HepG2 (cell line): Measurements from ENCODE around the gene CTNNA3. TPM values are rescaled to one million over a fixed set of nuclear protein-coding genes. Genes with fewer than 3 reads are reported as not detected.

Experiments
- ATAC-seq: fragments of 200-7000 bp; cut with Tn5 transposase; 3 replicates; pipeline ENCODE4 v1.9.1; 2020; ENCODE audit warnings: mild to moderate bottlenecking, moderate library complexity
- BruUV-seq: library from RNA; stranded (reverse); fragments of 400-500 nt; replicated peaks from 2 replicates; lab custom pipeline; 2021; lab: Mats Ljungman, UMichigan
- CTCF ChIA-PET: fragments of 300-600 bp; formaldehyde crosslinking; extraction: SDS; loops from one replicate; lab custom pipeline; 2021; ENCODE audit warnings: low total read pairs, inconsistent platforms, low intra/inter-chr PET ratio; lab: Yijun Ruan, JAX
- POLR2A ChIA-PET: fragments of 350-600 bp; sonication (Branson Sonifier 250); formaldehyde crosslinking; loops from one replicate; lab custom pipeline; 2020; ENCODE audit warnings: antibody characterized with exemption, inconsistent platforms; lab: Yijun Ruan, JAX
- DNase-seq: peaks from one replicate; pipeline ENCODE4 v3.0.0-alpha.2; 2015; ENCODE audit warnings: low spot score
- FAIRE-seq: peaks from 3 replicates; lab custom pipeline; 2011; peaks lifted over from hg19 to GRCh38; lab: Jason Lieb, UNC
- H2AFZ ChIP-seq: one replicate; pipeline ENCODE4 v1.6.1; 2011; ENCODE audit warnings: low read length, inconsistent platforms
- H3K27ac ChIP-seq: fragments of 300-600 bp; 3 replicates; pipeline ENCODE4 v1.8.0; 2011; ENCODE audit warnings: mixed run types, mild to moderate bottlenecking, mixed read lengths, low read length, inconsistent platforms; ENCODE audit not compliant: insufficient read depth; ENCODE audit errors: extremely low read length
- H3K27me3 ChIP-seq, 2 experiments: fragments of 200-600 bp in 1 of 2; 2 replicates in 1 of 2; 3 replicates in 1 of 2; pipeline versions ENCODE4 v1.6.0 to v1.8.0; 2011; ENCODE audit warnings: low read length in 2 of 2, mild to moderate bottlenecking in 2 of 2, moderate library complexity in 2 of 2, inconsistent platforms in 1 of 2; ENCODE audit not compliant: insufficient read depth in 2 of 2, control insufficient read depth in 1 of 2
- H3K36me3 ChIP-seq, 2 experiments: fragments of 200-600 bp in 1 of 2; replicated peaks in 1 of 2; 2 replicates in 1 of 2; 3 replicates in 1 of 2; pipeline versions ENCODE4 v1.5.1 to v1.8.0; 2011; ENCODE audit warnings: low read length in 2 of 2, inconsistent platforms in 1 of 2; ENCODE audit not compliant: insufficient read depth in 2 of 2, control insufficient read depth in 1 of 2
- H3K4me1 ChIP-seq: 2 replicates; pipeline ENCODE4 v1.5.1; 2012; ENCODE audit warnings: low read length, inconsistent platforms; ENCODE audit not compliant: insufficient read depth
- H3K4me2 ChIP-seq: 2 replicates; pipeline ENCODE4 v1.6.0; 2011; ENCODE audit warnings: low read depth, low read length, inconsistent platforms
- H3K4me3 ChIP-seq, 3 experiments: fragments of 200-600 bp in 1 of 3; sonication (generic), shearing (Covaris generic) in 1 of 3; replicated peaks in 1 of 3; 2 replicates each; pipeline ENCODE4 v1.5.1; 2011 to 2016; ENCODE audit warnings: low read length in 3 of 3, inconsistent platforms in 2 of 3, low read depth in 2 of 3, mild to moderate bottlenecking in 2 of 3, control low read depth in 1 of 3, mixed read lengths in 1 of 3; ENCODE audit not compliant: insufficient read depth in 1 of 3
- H3K79me2 ChIP-seq: one replicate; pipeline ENCODE4 v1.6.1; 2011; ENCODE audit warnings: low read length, inconsistent platforms; ENCODE audit not compliant: insufficient read depth
- H3K9ac ChIP-seq: 2 replicates; pipeline ENCODE4 v1.6.0; 2011; ENCODE audit warnings: mild to moderate bottlenecking, low read depth, low read length, inconsistent platforms; ENCODE audit not compliant: insufficient read depth
- H3K9me3 ChIP-seq: 2 replicates; pipeline ENCODE4 v1.5.1; 2012; ENCODE audit warnings: mild to moderate bottlenecking, low read length
- H4K20me1 ChIP-seq: 2 replicates; pipeline ENCODE4 v1.6.0; 2011; ENCODE audit warnings: inconsistent platforms, mild to moderate bottlenecking, low read length, moderate library complexity; ENCODE audit not compliant: insufficient read depth
- KDM4B ChIP-seq: sonication (generic); formaldehyde crosslinking; IDR thresholded peaks from 2 replicates; pipeline ENCODE4 v1.4.0; 2020; ENCODE audit warnings: missing genetic modification reagents
- YEATS4 ChIP-seq: sonication (generic); formaldehyde crosslinking; IDR thresholded peaks from 2 replicates; pipeline ENCODE4 v1.4.0; 2020; ENCODE audit warnings: missing genetic modification reagents, borderline replicate concordance
- ZBTB3 ChIP-seq: sonication (generic); formaldehyde crosslinking; IDR thresholded peaks from 2 replicates; pipeline ENCODE4 v1.4.0; 2020; ENCODE audit warnings: low read depth, mild to moderate bottlenecking, moderate library complexity, missing genetic modification reagents, borderline replicate concordance
- ZBTB7B ChIP-seq: sonication (generic); formaldehyde crosslinking; IDR thresholded peaks from 2 replicates; pipeline ENCODE4 v1.4.0; 2020; ENCODE audit warnings: missing genetic modification reagents
- ZNF614 ChIP-seq: IDR thresholded peaks from 2 replicates; pipeline ENCODE4 v1.6.1; 2018; ENCODE audit warnings: missing biosample characterization, missing genetic modification reagents, inconsistent platforms, borderline replicate concordance
- WGBS: methylation state at CpG from one replicate; pipeline ENCODE4 v1.1.6; 2017; ENCODE audit warnings: low lambda C conversion rate; 5-methylcytosine and 5-hydroxymethylcytosine counted together
- in situ Hi-C: cut with HindIII; loops from 2 replicates; pipeline ENCODE4 v1.10.0; 2017; ENCODE audit warnings: low pct_unique_long_range_greater_than_20kb; ENCODE audit not compliant: extremely low pct_ligation_motif_present
- intact Hi-C: fragments of 100-400 bp; cut with micrococcal nuclease; formaldehyde crosslinking; loops from one replicate; pipeline ENCODE4 v1.10.0; 2022; ENCODE audit not compliant: unreplicated experiment
- polyA plus RNA-seq, 8 experiments: library from polyadenylated mRNA; depleted of rRNA in 3 of 8; stranded (reverse) in 7 of 8; unstranded in 1 of 8; fragments of >200 nt; fragmentation: Illumina TruSeq in 4 of 8; extraction: Trizol in 4 of 8; gene quantifications; 2 replicates each; pipeline versions ENCODE4 v1.2.1 to v1.2.3, GENCODE V29; 2011 to 2016; ENCODE audit warnings: low read depth in 4 of 8, missing spikeins in 1 of 8, mixed read lengths in 1 of 8; ENCODE audit not compliant: insufficient read depth in 1 of 8
- total RNA-seq, 5 experiments: library from RNA; depleted of rRNA; stranded (reverse); fragments of >200 nt; fragmentation: Illumina TruSeq; extraction: Trizol; gene quantifications; 2 replicates each; pipeline ENCODE4 v1.2.3, GENCODE V29; 2016; ENCODE audit warnings: low read depth in 1 of 5
- TF ChIP-seq, protein P1 (sequence below): sonication (generic); formaldehyde crosslinking; IDR thresholded peaks from 2 replicates; pipeline ENCODE4 v1.8.0; 2022; ENCODE audit warnings: low read depth, missing genetic modification reagents
- TF ChIP-seq, protein P2 (sequence below): sonication (generic); formaldehyde crosslinking; IDR thresholded peaks from 2 replicates; pipeline ENCODE4 v1.4.0; 2020; ENCODE audit warnings: missing genetic modification reagents, low read depth, mild to moderate bottlenecking, borderline replicate concordance
- TF ChIP-seq, protein P3 (sequence below): IDR thresholded peaks from 2 replicates; pipeline ENCODE4 v1.6.1; 2016; ENCODE audit warnings: missing compliant biosample characterization, missing genetic modification reagents, borderline replicate concordance
- TF ChIP-seq, protein P4 (sequence below): sonication (generic); formaldehyde crosslinking; IDR thresholded peaks from 2 replicates; pipeline ENCODE4 v1.4.0; 2020; ENCODE audit warnings: missing genetic modification reagents, mild to moderate bottlenecking, borderline replicate concordance

The CTNNA3 gene
- total and polyA plus RNA-seq, 2 of the 13 experiments (the other 11 are each of a cell fraction or from before 2014, with no cell fraction given), result not detected

DNA sequence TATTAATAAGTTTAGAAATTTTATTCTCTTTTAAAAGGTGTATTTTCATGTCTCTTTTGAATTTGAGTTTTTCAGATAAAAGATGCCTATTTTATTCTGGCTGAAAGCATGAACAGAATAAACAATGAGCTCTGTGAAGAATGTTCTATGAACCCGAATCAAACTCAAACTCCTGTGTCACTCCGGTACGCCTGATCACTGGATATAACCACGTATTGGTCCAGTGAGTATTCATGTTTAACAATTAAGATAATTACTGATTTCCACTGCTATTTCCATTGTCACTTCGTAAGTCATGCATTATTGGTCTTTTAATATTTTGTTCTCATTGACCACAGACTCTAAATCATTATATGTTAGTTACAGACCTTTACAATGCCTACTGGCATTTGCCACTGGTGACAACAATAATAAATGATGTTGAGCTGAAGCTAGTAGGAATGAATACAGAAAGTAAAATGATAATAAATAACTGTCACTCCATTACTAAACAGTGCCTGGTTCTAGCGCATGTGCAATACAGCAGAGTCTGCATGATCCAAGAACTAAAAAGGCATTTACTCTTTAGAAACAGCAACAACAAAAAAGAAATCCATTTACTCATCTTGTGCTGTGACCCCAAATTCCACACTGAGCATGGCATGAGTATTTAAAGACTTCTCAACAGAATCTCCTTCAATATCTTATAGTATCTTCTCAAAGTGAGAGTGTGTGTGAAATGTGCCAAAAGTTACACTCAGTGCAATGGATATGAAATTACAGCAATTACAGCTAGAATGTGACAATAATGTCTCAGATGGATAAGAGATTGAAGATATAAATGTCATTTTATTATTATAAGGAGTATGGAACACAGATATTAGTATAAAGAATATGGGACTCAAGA, 1597.2 kb downstream of the CTNNA3 start:
- no peaks in the 10 kb centered on the region; a peak in 1 of 5 replicates for H3K27me3 ChIP-seq
- intact Hi-C loops (no loop called here), in situ Hi-C loops (no loop called here)
- H2AFZ ChIP-seq, result no peak overlapping the region
- H3K4me3 ChIP-seq, result no peak overlapping the region
- no peak for DNase-seq
- BruUV-seq, result no TSS peak
- no peak overlapping the region for H3K9ac ChIP-seq
- no peak for FAIRE-seq
- H3K36me3 ChIP-seq, result no peaks in the 10 kb centered on the region
- H3K79me2 ChIP-seq, result no peaks in the 10 kb centered on the region
- 17% methylated on average over 6 of the region's 6 CpGs for WGBS
- ATAC-seq, result no peak
- H4K20me1 ChIP-seq, result no peaks in the 10 kb centered on the region
- ChIA-PET CTCF (no interaction called here), POLR2A (no interaction called here)
- no peak overlapping the region for H3K4me2 ChIP-seq
- no peak overlapping the region for H3K27ac ChIP-seq
- H3K4me1 ChIP-seq, result no peaks in the 10 kb centered on the region
- TF ChIP-seq ZBTB7B (no peak), YEATS4 (no peak), ZBTB3 (no peak), KDM4B (CRISPR knock-in tag) (no peak), ZNF614 (no peak)
- TF ChIP-seq, protein P1, sequence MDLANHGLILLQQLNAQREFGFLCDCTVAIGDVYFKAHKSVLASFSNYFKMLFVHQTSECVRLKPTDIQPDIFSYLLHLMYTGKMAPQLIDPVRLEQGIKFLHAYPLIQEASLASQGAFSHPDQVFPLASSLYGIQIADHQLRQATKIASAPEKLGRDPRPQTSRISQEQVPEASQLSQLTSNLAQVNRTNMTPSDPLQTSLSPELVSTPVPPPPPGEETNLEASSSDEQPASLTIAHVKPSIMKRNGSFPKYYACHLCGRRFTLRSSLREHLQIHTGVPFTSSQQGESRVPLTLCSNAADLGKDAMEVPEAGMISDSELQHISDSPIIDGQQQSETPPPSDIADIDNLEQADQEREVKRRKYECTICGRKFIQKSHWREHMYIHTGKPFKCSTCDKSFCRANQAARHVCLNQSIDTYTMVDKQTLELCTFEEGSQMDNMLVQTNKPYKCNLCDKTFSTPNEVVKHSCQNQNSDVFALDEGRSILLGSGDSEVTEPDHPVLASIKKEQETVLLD (CRISPR knock-in tag), result no peak
- TF ChIP-seq, protein P2, sequence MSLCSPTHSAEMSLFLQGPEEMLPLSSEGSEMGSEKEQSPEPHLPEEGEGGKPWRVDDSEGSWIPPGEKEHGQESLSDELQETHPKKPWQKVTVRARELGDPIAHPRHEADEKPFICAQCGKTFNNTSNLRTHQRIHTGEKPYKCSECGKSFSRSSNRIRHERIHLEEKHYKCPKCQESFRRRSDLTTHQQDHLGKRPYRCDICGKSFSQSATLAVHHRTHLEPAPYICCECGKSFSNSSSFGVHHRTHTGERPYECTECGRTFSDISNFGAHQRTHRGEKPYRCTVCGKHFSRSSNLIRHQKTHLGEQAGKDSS (CRISPR knock-in tag), result no peak
- TF ChIP-seq, protein P3, sequence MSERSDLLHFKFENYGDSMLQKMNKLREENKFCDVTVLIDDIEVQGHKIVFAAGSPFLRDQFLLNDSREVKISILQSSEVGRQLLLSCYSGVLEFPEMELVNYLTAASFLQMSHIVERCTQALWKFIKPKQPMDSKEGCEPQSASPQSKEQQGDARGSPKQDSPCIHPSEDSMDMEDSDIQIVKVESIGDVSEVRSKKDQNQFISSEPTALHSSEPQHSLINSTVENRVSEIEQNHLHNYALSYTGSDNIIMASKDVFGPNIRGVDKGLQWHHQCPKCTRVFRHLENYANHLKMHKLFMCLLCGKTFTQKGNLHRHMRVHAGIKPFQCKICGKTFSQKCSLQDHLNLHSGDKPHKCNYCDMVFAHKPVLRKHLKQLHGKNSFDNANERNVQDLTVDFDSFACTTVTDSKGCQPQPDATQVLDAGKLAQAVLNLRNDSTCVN (CRISPR knock-in tag), result no peak
- TF ChIP-seq, protein P4, sequence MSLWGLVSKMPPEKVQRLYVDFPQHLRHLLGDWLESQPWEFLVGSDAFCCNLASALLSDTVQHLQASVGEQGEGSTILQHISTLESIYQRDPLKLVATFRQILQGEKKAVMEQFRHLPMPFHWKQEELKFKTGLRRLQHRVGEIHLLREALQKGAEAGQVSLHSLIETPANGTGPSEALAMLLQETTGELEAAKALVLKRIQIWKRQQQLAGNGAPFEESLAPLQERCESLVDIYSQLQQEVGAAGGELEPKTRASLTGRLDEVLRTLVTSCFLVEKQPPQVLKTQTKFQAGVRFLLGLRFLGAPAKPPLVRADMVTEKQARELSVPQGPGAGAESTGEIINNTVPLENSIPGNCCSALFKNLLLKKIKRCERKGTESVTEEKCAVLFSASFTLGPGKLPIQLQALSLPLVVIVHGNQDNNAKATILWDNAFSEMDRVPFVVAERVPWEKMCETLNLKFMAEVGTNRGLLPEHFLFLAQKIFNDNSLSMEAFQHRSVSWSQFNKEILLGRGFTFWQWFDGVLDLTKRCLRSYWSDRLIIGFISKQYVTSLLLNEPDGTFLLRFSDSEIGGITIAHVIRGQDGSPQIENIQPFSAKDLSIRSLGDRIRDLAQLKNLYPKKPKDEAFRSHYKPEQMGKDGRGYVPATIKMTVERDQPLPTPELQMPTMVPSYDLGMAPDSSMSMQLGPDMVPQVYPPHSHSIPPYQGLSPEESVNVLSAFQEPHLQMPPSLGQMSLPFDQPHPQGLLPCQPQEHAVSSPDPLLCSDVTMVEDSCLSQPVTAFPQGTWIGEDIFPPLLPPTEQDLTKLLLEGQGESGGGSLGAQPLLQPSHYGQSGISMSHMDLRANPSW, result no peak
- H3K9me3 ChIP-seq, result no peaks in the 10 kb centered on the region
